Vagina (tissue), 2 donors: ENCODE results near the gene PRKCE.

ENCODE experiments used
- POLR2A ChIP-seq, 2 donors: fragments of 450-650 bp; IDR thresholded peaks; one replicate each; pipeline ENCODE4 v1.6.1; 2017; ENCODE audit warnings: antibody characterized with exemption in 2 of 2, mild to moderate bottlenecking in 2 of 2, moderate library complexity in 2 of 2
- POLR2AphosphoS5 ChIP-seq, 2 donors: sonication (generic); formaldehyde crosslinking; IDR thresholded peaks; one replicate each; pipeline ENCODE4 v1.9.0; 2017; ENCODE audit warnings: antibody characterized with exemption in 2 of 2, mild to moderate bottlenecking in 2 of 2, low read depth in 1 of 2; ENCODE audit not compliant: insufficient read depth in 1 of 2
- TF ChIP-seq, protein P1 (sequence below), 3 experiments: fragments of 450-650 bp in 2 of 3; fragments of 200-600 bp in 1 of 3; sonication (generic) in 1 of 3; IDR thresholded peaks; one replicate each; pipeline ENCODE4 v1.5.1; 2017 to 2019; ENCODE audit warnings: antibody characterized with exemption in 3 of 3, mild to moderate bottlenecking in 2 of 3, moderate library complexity in 2 of 3

GRCh38 chr2:45990131-45990530, 338.7 kb downstream of the PRKCE start:
- TF ChIP-seq, protein P1, sequence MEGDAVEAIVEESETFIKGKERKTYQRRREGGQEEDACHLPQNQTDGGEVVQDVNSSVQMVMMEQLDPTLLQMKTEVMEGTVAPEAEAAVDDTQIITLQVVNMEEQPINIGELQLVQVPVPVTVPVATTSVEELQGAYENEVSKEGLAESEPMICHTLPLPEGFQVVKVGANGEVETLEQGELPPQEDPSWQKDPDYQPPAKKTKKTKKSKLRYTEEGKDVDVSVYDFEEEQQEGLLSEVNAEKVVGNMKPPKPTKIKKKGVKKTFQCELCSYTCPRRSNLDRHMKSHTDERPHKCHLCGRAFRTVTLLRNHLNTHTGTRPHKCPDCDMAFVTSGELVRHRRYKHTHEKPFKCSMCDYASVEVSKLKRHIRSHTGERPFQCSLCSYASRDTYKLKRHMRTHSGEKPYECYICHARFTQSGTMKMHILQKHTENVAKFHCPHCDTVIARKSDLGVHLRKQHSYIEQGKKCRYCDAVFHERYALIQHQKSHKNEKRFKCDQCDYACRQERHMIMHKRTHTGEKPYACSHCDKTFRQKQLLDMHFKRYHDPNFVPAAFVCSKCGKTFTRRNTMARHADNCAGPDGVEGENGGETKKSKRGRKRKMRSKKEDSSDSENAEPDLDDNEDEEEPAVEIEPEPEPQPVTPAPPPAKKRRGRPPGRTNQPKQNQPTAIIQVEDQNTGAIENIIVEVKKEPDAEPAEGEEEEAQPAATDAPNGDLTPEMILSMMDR (IDR thresholded peaks at IDR 0.05), result no peak
- no peak for TF ChIP-seq POLR2AphosphoS5 (IDR thresholded peaks at IDR 0.05; ENCODE audit: insufficient read depth in 1 of 2, low read depth in 1 of 2)
- no peak for TF ChIP-seq POLR2A (IDR thresholded peaks at IDR 0.05)
